HG02840 (cell line): ENCODE data around the gene SYNE4.
"Not testable (repeated sequence)": the region's sequence is repeated elsewhere in the genome, so short reads cannot be mapped to it uniquely, and the experiment has no call there.

Experiments
- ATAC-seq: cut with Tn5 transposase; IDR thresholded peaks from one replicate; pipeline ENCODE4 v1.9.1; 2021; ENCODE audit warnings: mild to moderate bottlenecking, moderate library complexity, moderate number of reproducible peaks; ENCODE audit not compliant: unreplicated experiment, low FRiP score

The SYNE4 gene

GRCh38 chr19:35959040-35959967 is 49.3 kb downstream of the SYNE4 start:
- no peak for ATAC-seq

GRCh38 chr19:35958660-35959039 is 50.0 kb downstream of the SYNE4 start:
- ATAC-seq = no peak

- ATAC-seq = not testable (repeated sequence)
Observed at GRCh38 chr19:35957411-35957810, 51.2 kb downstream of the SYNE4 start.

- no peak for ATAC-seq
Observed at GRCh38 chr19:35955881-35956634, 52.6 kb downstream of the SYNE4 start.
